Psoas muscle (tissue), 8 donors: ENCODE results near the gene PKD1. TPM values are rescaled to one million over a fixed set of nuclear protein-coding genes. Genes with fewer than 3 reads are reported as not detected.

Experiments used
- ATAC-seq, 4 donors: fragments of 200-7000 bp; cut with Tn5 transposase; one replicate each; pipeline ENCODE4 v1.9.1; 2020; ENCODE audit warnings: moderate library complexity in 3 of 4, mild to moderate bottlenecking in 2 of 4
- DNase-seq, 2 donors: peaks; one replicate each; pipeline ENCODE4 v3.0.0-alpha.2; 2020
- H3K27ac ChIP-seq: fragments of 200-600 bp; one replicate; pipeline ENCODE4 v1.8.0; 2022
- H3K27me3 ChIP-seq, 3 donors: fragments of 200-600 bp in 1 of 3; one replicate each; pipeline versions ENCODE4 v1.6.1 to v1.8.0; 2013 to 2022; ENCODE audit warnings: low read length in 2 of 3, mild to moderate bottlenecking in 2 of 3, moderate library complexity in 1 of 3; ENCODE audit not compliant: insufficient read depth in 3 of 3
- H3K36me3 ChIP-seq, 2 donors: fragments of 200-600 bp in 1 of 2; one replicate each; pipeline versions ENCODE4 v1.6.1 to v1.8.0; 2013 to 2022; ENCODE audit warnings: low read depth in 1 of 2, mild to moderate bottlenecking in 1 of 2, moderate library complexity in 1 of 2; ENCODE audit not compliant: insufficient read depth in 1 of 2
- H3K4me1 ChIP-seq: fragments of 200-600 bp; one replicate; pipeline ENCODE4 v1.8.0; 2022
- H3K4me3 ChIP-seq: fragments of 200-600 bp; one replicate; pipeline ENCODE4 v1.8.0; 2022; ENCODE audit warnings: mild to moderate bottlenecking
- H3K9me3 ChIP-seq: fragments of 200-600 bp; one replicate; pipeline ENCODE4 v1.8.0; 2022
- WGBS, 3 donors: extraction: QIAGEN DNeasy Blood & Tissue Kit; methylation state at CpG; one replicate each; pipeline versions ENCODE4 v1.1.6 to v1.1.7; 2013; 5-methylcytosine and 5-hydroxymethylcytosine counted together
- intact Hi-C, 2 donors: fragments of 100-400 bp; cut with DNase I; formaldehyde crosslinking; loops; one replicate each; pipeline versions ENCODE4 v1.11.0 to v1.14.2; 2022
- polyA plus RNA-seq, 3 donors: library from polyadenylated mRNA; stranded (reverse); fragments of 200-250 nt; gene quantifications; one replicate each; pipeline ENCODE4 v1.2.3, GENCODE V29; 2013
- total RNA-seq, 4 donors: library from RNA; stranded (reverse); fragmentation: NEBNext Ultra II Directional in 2 of 4; extraction: Animal tissue kit (Norgen Biotek cat#: 25700) in 2 of 4; gene quantifications; one replicate each; pipeline versions ENCODE4 v1.2.1 to v1.2.4, GENCODE V29; 2021 to 2023
- TF ChIP-seq, protein P1 (sequence below): fragments of 200-600 bp; IDR thresholded peaks from one replicate; pipeline ENCODE4 v1.8.0; 2022; ENCODE audit warnings: antibody characterized with exemption
- donor health status: healthy with polysubstance abuse.
- donor health status: DM: no; HTN: no; CAD: no; lungs with moderate emphysema.
- donor health status: Bipolar disorder and iron deficiency.
- donor health status: healthy.
- donor health status: DM: yes; HTN: yes; CAD: no.
- donor health status: DM: no; HTN: no; CAD: no.
- donor health status: DM: no; HTN: no; CAD: no.
- donor health status: DM: yes; HTN: yes; CAD: no.

PKD1 gene
- total and polyA plus RNA-seq, 7 donors: 33.9 to 123 (median 74.1) TPM

GRCh38 chr16:2056681-2057407 lies 78.9 kb downstream of the PKD1 start:
- H3K9me3 ChIP-seq: no peaks in the 10 kb centered on the region
- ATAC-seq (peak in 3 of 4 donors; percentile 8 to 32 (median 24)), DNase-seq (no peak)
- no peaks in the 10 kb centered on the region for H3K27me3 ChIP-seq
- 83 to 88% (median 84%) methylated on average over 19 of the region's 19 CpGs for WGBS, 3 donors
- H3K4me1 ChIP-seq: no peaks in the 10 kb centered on the region
- TF ChIP-seq, protein P1, sequence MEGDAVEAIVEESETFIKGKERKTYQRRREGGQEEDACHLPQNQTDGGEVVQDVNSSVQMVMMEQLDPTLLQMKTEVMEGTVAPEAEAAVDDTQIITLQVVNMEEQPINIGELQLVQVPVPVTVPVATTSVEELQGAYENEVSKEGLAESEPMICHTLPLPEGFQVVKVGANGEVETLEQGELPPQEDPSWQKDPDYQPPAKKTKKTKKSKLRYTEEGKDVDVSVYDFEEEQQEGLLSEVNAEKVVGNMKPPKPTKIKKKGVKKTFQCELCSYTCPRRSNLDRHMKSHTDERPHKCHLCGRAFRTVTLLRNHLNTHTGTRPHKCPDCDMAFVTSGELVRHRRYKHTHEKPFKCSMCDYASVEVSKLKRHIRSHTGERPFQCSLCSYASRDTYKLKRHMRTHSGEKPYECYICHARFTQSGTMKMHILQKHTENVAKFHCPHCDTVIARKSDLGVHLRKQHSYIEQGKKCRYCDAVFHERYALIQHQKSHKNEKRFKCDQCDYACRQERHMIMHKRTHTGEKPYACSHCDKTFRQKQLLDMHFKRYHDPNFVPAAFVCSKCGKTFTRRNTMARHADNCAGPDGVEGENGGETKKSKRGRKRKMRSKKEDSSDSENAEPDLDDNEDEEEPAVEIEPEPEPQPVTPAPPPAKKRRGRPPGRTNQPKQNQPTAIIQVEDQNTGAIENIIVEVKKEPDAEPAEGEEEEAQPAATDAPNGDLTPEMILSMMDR: no peak
- no peak overlapping the region for H3K27ac ChIP-seq
- no peak overlapping the region for H3K4me3 ChIP-seq
- H3K36me3 ChIP-seq: peaks cover 3 to 84% of the 10 kb centered on the region in 2 donors
- intact Hi-C loops: no loop called here

GRCh38 chr16:2056077-2056476 lies 79.6 kb downstream of the PKD1 start:
- no peaks in the 10 kb centered on the region for H3K9me3 ChIP-seq
- TF ChIP-seq, protein P1: peak; percentile 11
- no peaks in the 10 kb centered on the region for H3K4me1 ChIP-seq
- H3K27ac ChIP-seq: no peak overlapping the region
- WGBS, 3 donors: 65 to 73% (median 65%) methylated on average over 15 of the region's 15 CpGs
- no peaks in the 10 kb centered on the region for H3K27me3 ChIP-seq
- peaks cover 3 to 85% of the 10 kb centered on the region in 2 donors for H3K36me3 ChIP-seq
- intact Hi-C loops: no loop called here
- no peak overlapping the region for H3K4me3 ChIP-seq
- ATAC-seq (peak in 3 of 4 donors; percentile 12 to 43 (median 32)), DNase-seq (no peak)

DNA sequence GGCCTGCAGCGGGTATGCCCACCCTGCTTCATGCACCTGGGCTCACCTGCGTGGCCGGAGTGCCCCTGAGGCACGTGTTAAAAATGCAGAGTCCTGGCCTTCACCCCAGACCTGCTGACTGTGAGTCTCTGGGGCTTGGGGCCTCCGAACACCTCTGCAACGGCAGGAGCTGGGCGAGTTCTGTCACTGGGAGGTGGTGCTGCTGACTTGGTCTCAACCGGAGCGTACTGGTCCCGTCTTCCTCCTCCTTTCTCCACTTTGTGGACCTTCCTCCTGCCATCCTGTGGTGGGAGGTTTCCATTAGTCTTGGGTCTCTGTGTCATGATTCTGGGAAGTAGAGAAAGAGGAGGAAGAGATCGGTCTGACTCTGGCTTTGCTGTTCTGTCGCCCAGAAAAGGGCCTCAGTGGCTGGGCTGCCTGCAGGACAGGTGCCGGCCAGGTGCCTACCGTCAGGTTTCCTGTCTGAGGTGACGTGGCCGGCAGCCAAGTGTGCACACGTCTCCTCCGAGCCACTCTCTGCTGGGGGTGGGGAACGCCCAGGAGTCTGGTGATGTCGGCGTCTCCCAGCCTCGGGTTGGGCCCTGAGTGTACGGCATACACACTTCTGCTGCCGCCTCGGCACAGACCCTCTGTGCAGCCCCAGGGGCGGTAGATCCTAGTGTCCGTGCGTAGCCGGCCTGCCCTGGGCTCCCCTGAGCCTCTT lies 81.0 kb downstream of the PKD1 start:
- Histone ChIP-seq H3K4me3 (no peak overlapping the region), H3K36me3 (peaks cover 0 to 82% of the 10 kb centered on the region in 2 donors), H3K27me3 (no peaks in the 10 kb centered on the region), H3K9me3 (no peaks in the 10 kb centered on the region), H3K4me1 (no peaks in the 10 kb centered on the region), H3K27ac (no peak overlapping the region)
- intact Hi-C loops: no loop called here
- no peak for DNase-seq
- no peak for ATAC-seq
- TF ChIP-seq, protein P1: no peak
- WGBS, 3 donors: 88 to 90% (median 89%) methylated on average over 28 to 29 of the region's 29 CpGs

GRCh38 chr16:2053897-2054296 lies 81.8 kb downstream of the PKD1 start:
- intact Hi-C loops: no loop called here
- ATAC-seq: no peak
- peaks cover 0 to 80% of the 10 kb centered on the region in 2 donors for H3K36me3 ChIP-seq

More at GRCh38 chr16:2053897-2054296, 81.8 kb downstream of the PKD1 start:
- H3K4me1 ChIP-seq: peaks cover 2% of the 10 kb centered on the region
- H3K27ac ChIP-seq: no peak overlapping the region
- H3K4me3 ChIP-seq: no peak overlapping the region
- no peak for DNase-seq
- no peaks in the 10 kb centered on the region for H3K27me3 ChIP-seq
- H3K9me3 ChIP-seq: no peaks in the 10 kb centered on the region
- WGBS, 3 donors: 93 to 94% (median 93%) methylated on average over 17 of the region's 17 CpGs
- TF ChIP-seq, protein P1: no peak
